ENCODE data around the gene GALM. TPM values are rescaled to one million over a fixed set of nuclear protein-coding genes. Genes with fewer than 3 reads are reported as not detected.

Gene GALM
- total and polyA plus RNA-seq, 2 of the 8 experiments (the other 6 are each of a cell fraction or from before 2014, with no cell fraction given), result 9.9 to 13.1 TPM

DNA sequence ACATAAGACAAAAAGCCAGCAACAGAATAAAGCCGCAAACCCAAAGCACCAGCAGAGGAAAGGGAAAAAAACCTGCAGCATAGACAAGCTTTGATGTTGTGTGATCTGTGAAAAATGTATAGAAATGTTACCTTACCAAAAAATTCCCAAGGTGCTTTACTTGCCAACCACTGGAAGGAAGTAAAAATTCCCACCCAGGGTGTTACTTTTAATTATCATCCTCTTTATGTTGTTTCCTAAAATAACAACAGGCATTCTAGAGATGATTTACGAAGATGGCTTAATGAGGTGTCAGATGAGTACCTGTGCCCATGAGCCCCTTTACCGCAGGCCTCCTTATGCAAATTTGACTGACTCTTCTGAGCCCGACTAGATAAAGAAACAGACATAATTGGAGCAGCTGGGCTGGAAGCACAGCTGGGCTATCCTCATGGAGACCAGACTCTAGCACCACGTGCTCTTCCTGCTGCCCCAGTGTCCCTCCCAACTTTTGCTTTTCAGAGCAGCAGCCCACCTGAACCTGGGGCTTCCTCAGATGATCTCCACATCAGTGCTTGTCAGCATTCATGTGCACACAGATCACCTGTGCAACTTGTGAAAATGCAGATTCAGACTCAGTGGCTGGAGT, 43.8 kb downstream of the GALM start (continued):
- TF ChIP-seq, protein P1, sequence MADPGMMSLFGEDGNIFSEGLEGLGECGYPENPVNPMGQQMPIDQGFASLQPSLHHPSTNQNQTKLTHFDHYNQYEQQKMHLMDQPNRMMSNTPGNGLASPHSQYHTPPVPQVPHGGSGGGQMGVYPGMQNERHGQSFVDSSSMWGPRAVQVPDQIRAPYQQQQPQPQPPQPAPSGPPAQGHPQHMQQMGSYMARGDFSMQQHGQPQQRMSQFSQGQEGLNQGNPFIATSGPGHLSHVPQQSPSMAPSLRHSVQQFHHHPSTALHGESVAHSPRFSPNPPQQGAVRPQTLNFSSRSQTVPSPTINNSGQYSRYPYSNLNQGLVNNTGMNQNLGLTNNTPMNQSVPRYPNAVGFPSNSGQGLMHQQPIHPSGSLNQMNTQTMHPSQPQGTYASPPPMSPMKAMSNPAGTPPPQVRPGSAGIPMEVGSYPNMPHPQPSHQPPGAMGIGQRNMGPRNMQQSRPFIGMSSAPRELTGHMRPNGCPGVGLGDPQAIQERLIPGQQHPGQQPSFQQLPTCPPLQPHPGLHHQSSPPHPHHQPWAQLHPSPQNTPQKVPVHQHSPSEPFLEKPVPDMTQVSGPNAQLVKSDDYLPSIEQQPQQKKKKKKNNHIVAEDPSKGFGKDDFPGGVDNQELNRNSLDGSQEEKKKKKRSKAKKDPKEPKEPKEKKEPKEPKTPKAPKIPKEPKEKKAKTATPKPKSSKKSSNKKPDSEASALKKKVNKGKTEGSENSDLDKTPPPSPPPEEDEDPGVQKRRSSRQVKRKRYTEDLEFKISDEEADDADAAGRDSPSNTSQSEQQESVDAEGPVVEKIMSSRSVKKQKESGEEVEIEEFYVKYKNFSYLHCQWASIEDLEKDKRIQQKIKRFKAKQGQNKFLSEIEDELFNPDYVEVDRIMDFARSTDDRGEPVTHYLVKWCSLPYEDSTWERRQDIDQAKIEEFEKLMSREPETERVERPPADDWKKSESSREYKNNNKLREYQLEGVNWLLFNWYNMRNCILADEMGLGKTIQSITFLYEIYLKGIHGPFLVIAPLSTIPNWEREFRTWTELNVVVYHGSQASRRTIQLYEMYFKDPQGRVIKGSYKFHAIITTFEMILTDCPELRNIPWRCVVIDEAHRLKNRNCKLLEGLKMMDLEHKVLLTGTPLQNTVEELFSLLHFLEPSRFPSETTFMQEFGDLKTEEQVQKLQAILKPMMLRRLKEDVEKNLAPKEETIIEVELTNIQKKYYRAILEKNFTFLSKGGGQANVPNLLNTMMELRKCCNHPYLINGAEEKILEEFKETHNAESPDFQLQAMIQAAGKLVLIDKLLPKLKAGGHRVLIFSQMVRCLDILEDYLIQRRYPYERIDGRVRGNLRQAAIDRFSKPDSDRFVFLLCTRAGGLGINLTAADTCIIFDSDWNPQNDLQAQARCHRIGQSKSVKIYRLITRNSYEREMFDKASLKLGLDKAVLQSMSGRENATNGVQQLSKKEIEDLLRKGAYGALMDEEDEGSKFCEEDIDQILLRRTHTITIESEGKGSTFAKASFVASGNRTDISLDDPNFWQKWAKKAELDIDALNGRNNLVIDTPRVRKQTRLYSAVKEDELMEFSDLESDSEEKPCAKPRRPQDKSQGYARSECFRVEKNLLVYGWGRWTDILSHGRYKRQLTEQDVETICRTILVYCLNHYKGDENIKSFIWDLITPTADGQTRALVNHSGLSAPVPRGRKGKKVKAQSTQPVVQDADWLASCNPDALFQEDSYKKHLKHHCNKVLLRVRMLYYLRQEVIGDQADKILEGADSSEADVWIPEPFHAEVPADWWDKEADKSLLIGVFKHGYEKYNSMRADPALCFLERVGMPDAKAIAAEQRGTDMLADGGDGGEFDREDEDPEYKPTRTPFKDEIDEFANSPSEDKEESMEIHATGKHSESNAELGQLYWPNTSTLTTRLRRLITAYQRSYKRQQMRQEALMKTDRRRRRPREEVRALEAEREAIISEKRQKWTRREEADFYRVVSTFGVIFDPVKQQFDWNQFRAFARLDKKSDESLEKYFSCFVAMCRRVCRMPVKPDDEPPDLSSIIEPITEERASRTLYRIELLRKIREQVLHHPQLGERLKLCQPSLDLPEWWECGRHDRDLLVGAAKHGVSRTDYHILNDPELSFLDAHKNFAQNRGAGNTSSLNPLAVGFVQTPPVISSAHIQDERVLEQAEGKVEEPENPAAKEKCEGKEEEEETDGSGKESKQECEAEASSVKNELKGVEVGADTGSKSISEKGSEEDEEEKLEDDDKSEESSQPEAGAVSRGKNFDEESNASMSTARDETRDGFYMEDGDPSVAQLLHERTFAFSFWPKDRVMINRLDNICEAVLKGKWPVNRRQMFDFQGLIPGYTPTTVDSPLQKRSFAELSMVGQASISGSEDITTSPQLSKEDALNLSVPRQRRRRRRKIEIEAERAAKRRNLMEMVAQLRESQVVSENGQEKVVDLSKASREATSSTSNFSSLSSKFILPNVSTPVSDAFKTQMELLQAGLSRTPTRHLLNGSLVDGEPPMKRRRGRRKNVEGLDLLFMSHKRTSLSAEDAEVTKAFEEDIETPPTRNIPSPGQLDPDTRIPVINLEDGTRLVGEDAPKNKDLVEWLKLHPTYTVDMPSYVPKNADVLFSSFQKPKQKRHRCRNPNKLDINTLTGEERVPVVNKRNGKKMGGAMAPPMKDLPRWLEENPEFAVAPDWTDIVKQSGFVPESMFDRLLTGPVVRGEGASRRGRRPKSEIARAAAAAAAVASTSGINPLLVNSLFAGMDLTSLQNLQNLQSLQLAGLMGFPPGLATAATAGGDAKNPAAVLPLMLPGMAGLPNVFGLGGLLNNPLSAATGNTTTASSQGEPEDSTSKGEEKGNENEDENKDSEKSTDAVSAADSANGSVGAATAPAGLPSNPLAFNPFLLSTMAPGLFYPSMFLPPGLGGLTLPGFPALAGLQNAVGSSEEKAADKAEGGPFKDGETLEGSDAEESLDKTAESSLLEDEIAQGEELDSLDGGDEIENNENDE (IDR thresholded peaks at IDR 0.05; ENCODE audit: insufficient replicate concordance, low read length), result no peak
- no peak for TF ChIP-seq SAP30 (IDR thresholded peaks at IDR 0.05; ENCODE audit: insufficient read depth, insufficient replicate concordance, low read length)
